Esophagus squamous epithelium (tissue), 5 donors: Measurements from ENCODE around the gene NGB. TPM values are rescaled to one million over a fixed set of nuclear protein-coding genes. Genes with fewer than 3 reads are reported as not detected.

Source experiments
- DNase-seq: peaks from one replicate; lab custom pipeline; 2025; lab: John Stamatoyannopoulos, UW
- H3K27ac ChIP-seq, 4 donors: fragments of 200-600 bp; sonication (generic); one replicate each; pipeline ENCODE4 v1.5.1; 2016 to 2019; ENCODE audit warnings: mild to moderate bottlenecking in 1 of 4
- H3K27me3 ChIP-seq, 4 donors: fragments of 200-600 bp; sonication (generic); 1 replicate in 3 of 4; 2 replicates in 1 of 4; pipeline versions ENCODE4 v1.5.1 to v1.6.0; 2017 to 2021; ENCODE audit warnings: antibody characterized with exemption in 1 of 4
- H3K36me3 ChIP-seq, 3 donors: fragments of 200-600 bp; sonication (generic); one replicate each; pipeline ENCODE4 v1.5.1; 2016 to 2019
- H3K4me1 ChIP-seq, 3 donors: fragments of 200-600 bp; sonication (generic); one replicate each; pipeline ENCODE4 v1.5.1; 2017 to 2019
- H3K4me3 ChIP-seq, 4 donors: fragments of 200-600 bp; sonication (generic); 1 replicate in 3 of 4; 2 replicates in 1 of 4; pipeline ENCODE4 v1.5.1; 2016 to 2019; ENCODE audit warnings: mild to moderate bottlenecking in 2 of 4, moderate library complexity in 1 of 4
- H3K9me3 ChIP-seq, 3 donors: fragments of 200-600 bp; sonication (generic); one replicate each; pipeline ENCODE4 v1.5.1; 2016 to 2019
- POLR2A ChIP-seq, 4 donors: fragments of 450-650 bp; IDR thresholded peaks; one replicate each; pipeline ENCODE4 v1.6.1; 2017; ENCODE audit warnings: antibody characterized with exemption in 4 of 4, mild to moderate bottlenecking in 4 of 4, moderate library complexity in 3 of 4
- WGBS, 2 donors: methylation state at CpG; one replicate each; pipeline ENCODE4 v1.1.5; 2018; 5-methylcytosine and 5-hydroxymethylcytosine counted together
- intact Hi-C: fragments of 100-400 bp; cut with DNase I; formaldehyde crosslinking; loops from one replicate; pipeline ENCODE4 v1.15.0; 2022
- total RNA-seq, 4 donors: library from RNA; depleted of rRNA; stranded (reverse); fragments of >200 nt; gene quantifications; one replicate each; pipeline ENCODE4 v1.1.0, GENCODE V29; 2016
- TF ChIP-seq, protein P1 (sequence below), 6 experiments: fragments of 450-650 bp in 4 of 6; fragments of 200-600 bp in 2 of 6; sonication (generic) in 2 of 6; IDR thresholded peaks; one replicate each; pipeline ENCODE4 v1.5.1; 2016 to 2019; ENCODE audit warnings: antibody characterized with exemption in 6 of 6, mild to moderate bottlenecking in 4 of 6, moderate library complexity in 4 of 6
- donor health status: DM: yes; HTN: yes; CAD: no.

The NGB gene
- total RNA-seq, 4 donors from 2014 or later: not detected

DNA sequence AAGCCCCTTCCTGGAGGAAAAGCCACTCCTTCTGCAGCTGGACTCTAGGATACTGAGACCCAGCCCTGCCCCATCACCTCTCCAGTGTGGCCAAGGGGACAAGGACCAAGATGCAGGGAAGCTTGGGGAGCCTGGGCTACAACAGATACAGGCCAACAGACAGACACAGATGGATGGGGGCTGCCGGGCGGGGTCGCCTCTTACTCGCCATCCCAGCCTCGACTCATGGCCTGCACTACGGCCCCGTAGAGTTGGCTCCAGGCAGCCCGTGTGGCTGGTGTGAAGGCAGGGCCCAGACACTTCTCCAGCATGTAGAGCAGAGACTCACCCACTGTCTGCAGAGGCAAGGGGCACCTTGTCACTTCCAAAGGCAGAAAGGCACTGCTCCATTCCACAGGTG is 4.7 kb downstream of the NGB start:
- no peak for DNase-seq

GRCh38 chr14:77265561-77266335 is 5.3 kb downstream of the NGB start:
- no peak for DNase-seq
- TF ChIP-seq POLR2A (IDR thresholded peaks at IDR 0.05): no peak
- TF ChIP-seq, protein P1, sequence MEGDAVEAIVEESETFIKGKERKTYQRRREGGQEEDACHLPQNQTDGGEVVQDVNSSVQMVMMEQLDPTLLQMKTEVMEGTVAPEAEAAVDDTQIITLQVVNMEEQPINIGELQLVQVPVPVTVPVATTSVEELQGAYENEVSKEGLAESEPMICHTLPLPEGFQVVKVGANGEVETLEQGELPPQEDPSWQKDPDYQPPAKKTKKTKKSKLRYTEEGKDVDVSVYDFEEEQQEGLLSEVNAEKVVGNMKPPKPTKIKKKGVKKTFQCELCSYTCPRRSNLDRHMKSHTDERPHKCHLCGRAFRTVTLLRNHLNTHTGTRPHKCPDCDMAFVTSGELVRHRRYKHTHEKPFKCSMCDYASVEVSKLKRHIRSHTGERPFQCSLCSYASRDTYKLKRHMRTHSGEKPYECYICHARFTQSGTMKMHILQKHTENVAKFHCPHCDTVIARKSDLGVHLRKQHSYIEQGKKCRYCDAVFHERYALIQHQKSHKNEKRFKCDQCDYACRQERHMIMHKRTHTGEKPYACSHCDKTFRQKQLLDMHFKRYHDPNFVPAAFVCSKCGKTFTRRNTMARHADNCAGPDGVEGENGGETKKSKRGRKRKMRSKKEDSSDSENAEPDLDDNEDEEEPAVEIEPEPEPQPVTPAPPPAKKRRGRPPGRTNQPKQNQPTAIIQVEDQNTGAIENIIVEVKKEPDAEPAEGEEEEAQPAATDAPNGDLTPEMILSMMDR (IDR thresholded peaks at IDR 0.05): no peak
- Histone ChIP-seq H3K9me3 (peaks cover 0 to 7% (median 0%) of the 10 kb centered on the region in 3 donors), H3K4me1 (peaks cover 4 to 15% (median 5%) of the 10 kb centered on the region in 3 donors), H3K4me3 (no peak overlapping the region), H3K27ac (no peak overlapping the region), H3K36me3 (no peaks in the 10 kb centered on the region), H3K27me3 (peaks cover 4 to 57% (median 7%) of the 10 kb centered on the region in 4 donors)
- WGBS, 2 donors: 73 to 79% methylated on average over 8 to 12 of the region's 16 CpGs
- intact Hi-C loops: no loop called here

More for the DNA sequence above, 4.7 kb downstream of the NGB start:
- Histone ChIP-seq H3K27ac (no peak overlapping the region), H3K4me3 (no peak overlapping the region), H3K9me3 (peaks cover 0 to 7% (median 0%) of the 10 kb centered on the region in 3 donors), H3K36me3 (no peaks in the 10 kb centered on the region), H3K4me1 (peaks cover 5 to 21% (median 11%) of the 10 kb centered on the region in 3 donors), H3K27me3 (peaks cover 10 to 57% (median 12%) of the 10 kb centered on the region in 4 donors)
- TF ChIP-seq, protein P1 (IDR thresholded peaks at IDR 0.05): no peak
- TF ChIP-seq POLR2A (IDR thresholded peaks at IDR 0.05): no peak
- intact Hi-C loops: no loop called here
- WGBS, 2 donors: 82 to 100% methylated on average over 1 to 4 of the region's 8 CpGs

- Histone ChIP-seq H3K4me1 (peaks cover 0 to 9% (median 0%) of the 10 kb centered on the region in 3 donors), H3K4me3 (no peak overlapping the region), H3K9me3 (peaks cover 0 to 7% (median 0%) of the 10 kb centered on the region in 3 donors), H3K27ac (no peak overlapping the region), H3K27me3 (peaks cover 0 to 57% (median 2%) of the 10 kb centered on the region in 4 donors), H3K36me3 (no peaks in the 10 kb centered on the region)
- DNase-seq: no peak
- TF ChIP-seq, protein P1 (IDR thresholded peaks at IDR 0.05): no peak
- TF ChIP-seq POLR2A (IDR thresholded peaks at IDR 0.05): no peak
- WGBS, 2 donors: 38% methylated on average over 1 of the region's 2 CpGs; no CpG with 5 or more reads in 1 of the 2 donors
- intact Hi-C loops: no loop called here
Measured at GRCh38 chr14:77265187-77265515, 5.9 kb downstream of the NGB start.

DNA sequence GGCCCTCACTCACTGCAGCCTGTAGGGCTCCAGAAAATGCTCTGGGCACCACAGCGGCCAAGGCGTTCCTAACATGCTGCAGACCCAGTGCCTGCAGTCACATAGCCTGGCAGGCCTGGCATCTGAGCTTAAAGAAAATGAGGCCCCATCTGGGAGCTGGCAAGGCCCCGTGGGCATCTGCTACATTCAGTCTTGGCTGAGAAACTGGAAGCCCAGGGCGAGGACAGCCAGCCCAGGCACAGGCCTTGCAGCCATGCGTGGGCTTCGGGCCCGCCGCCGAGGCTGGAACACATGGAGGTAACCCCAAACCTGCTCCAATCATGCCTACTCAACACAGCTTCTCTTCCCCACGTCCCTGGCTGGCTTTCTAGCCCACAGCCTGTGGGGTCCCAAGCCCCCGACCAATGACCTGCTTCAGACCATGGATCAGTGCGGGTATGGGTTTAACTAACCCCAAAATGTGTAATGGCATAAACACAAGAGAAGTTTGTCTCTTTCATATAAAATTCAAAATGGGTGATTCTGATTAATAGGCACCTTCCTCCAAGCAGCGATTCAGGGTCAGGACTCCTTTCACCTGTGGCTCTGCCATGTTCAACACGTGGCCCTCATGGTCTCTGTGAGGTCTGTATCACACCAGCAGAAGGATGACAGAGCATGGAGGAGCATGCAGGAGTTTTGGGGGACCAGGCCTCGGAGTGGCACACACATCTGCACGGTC is 6.4 kb downstream of the NGB start:
- no peaks in the 10 kb centered on the region for H3K36me3 ChIP-seq
- intact Hi-C loops: no loop called here
- H3K4me1 ChIP-seq: peaks cover 0 to 6% (median 0%) of the 10 kb centered on the region in 3 donors
- WGBS, 2 donors: 77 to 89% methylated on average over 4 to 9 of the region's 16 CpGs
- H3K4me3 ChIP-seq: no peak overlapping the region
- no peak overlapping the region for H3K27ac ChIP-seq
- H3K27me3 ChIP-seq: peaks cover 0 to 54% (median 0%) of the 10 kb centered on the region in 4 donors
- TF ChIP-seq POLR2A (IDR thresholded peaks at IDR 0.05): no peak
- TF ChIP-seq, protein P1 (IDR thresholded peaks at IDR 0.05): no peak
- DNase-seq: no peak
- H3K9me3 ChIP-seq: peaks cover 0 to 7% (median 0%) of the 10 kb centered on the region in 3 donors

DNA sequence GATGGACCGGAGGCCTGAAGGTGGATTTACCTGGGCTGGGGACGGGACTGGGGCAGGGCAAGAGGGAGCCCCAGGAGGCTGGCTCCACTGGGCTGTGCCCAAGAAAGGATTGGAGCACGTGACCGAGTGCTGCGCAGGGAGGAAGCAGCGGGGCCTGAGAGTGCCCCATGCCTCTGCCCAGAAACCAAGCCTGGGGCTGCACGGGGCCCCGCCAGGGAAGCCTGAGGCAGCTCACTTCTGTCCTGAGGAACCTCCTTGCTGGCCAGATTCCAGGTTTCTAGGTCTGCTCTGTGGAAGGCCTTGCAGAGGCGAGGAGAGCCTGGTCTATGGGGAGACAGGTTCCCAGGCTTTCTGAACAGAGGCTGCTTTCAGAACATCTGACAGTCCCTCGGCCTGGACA is 10.4 kb downstream of the NGB start:
- no peak overlapping the region for H3K4me3 ChIP-seq
- no peak for DNase-seq
- 53 to 64% methylated on average over 2 to 6 of the region's 10 CpGs for WGBS, 2 donors
- intact Hi-C loops: no loop called here
- H3K27me3 ChIP-seq: peaks cover 0 to 44% (median 0%) of the 10 kb centered on the region in 4 donors
- TF ChIP-seq POLR2A (IDR thresholded peaks at IDR 0.05): no peak
- TF ChIP-seq, protein P1 (IDR thresholded peaks at IDR 0.05): no peak
- no peaks in the 10 kb centered on the region for H3K9me3 ChIP-seq
- H3K27ac ChIP-seq: no peak overlapping the region
- H3K36me3 ChIP-seq: no peaks in the 10 kb centered on the region
- no peaks in the 10 kb centered on the region for H3K4me1 ChIP-seq
